Stimulated activated effector memory CD8-positive, alpha-beta T cell treated with anti-CD3 and anti-CD28 coated beads, Interleukin-12 subunit alpha, Interleukin-12 subunit beta, amount 100 ng/mL, for 72 hours (primary cell): ENCODE measurements around the gene TRIM56.
A peak's percentile ranks its signal among the peaks of the same experiment; 100 is the strongest.
"Not testable (repeated sequence)": the region's sequence is repeated elsewhere in the genome, so short reads cannot be mapped to it uniquely, and the experiment has no call there.

Experiments used
- ATAC-seq: fragments of 150-1000 bp; cut with Tn5 transposase; 2 replicates; pipeline ENCODE4 v1.10.0; 2021
- DNase-seq, 2 donors: peaks; one replicate each; pipeline ENCODE4 v3.0.0; 2021 to 2022; ENCODE audit warnings: low spot score in 2 of 2
- H3K27ac Mint-ChIP-seq: one replicate; pipeline ENCODE4 v1.8.0; 2022; ENCODE audit warnings: mild to moderate bottlenecking, mixed read lengths
- H3K36me3 Mint-ChIP-seq: one replicate; pipeline ENCODE4 v1.8.0; 2022; ENCODE audit warnings: mild to moderate bottlenecking, mixed read lengths
- H3K4me1 Mint-ChIP-seq: one replicate; pipeline ENCODE4 v1.8.0; 2022; ENCODE audit warnings: mixed read lengths
- H3K4me3 Mint-ChIP-seq: one replicate; pipeline ENCODE4 v1.8.0; 2022; ENCODE audit warnings: mild to moderate bottlenecking, mixed read lengths
- H3K9me3 Mint-ChIP-seq: one replicate; pipeline ENCODE4 v1.8.0; 2022; ENCODE audit warnings: mixed read lengths

The TRIM56 gene

GRCh38 chr7:101081432-101081831, 3.8 kb upstream of the TRIM56 start:
- Mint-ChIP-seq H3K36me3 (peaks cover 6% of the 10 kb centered on the region), H3K4me1 (peaks cover 16% of the 10 kb centered on the region), H3K27ac (no peak overlapping the region), H3K9me3 (no peaks in the 10 kb centered on the region), H3K4me3 (no peak overlapping the region)
- ATAC-seq (no peak), DNase-seq (no peak)

- Mint-ChIP-seq H3K36me3 (peaks cover 40% of the 10 kb centered on the region), H3K27ac (peak overlapping the region; percentile 94), H3K4me1 (peaks cover 27% of the 10 kb centered on the region), H3K9me3 (no peaks in the 10 kb centered on the region), H3K4me3 (peak overlapping the region; percentile 91)
- no peak for DNase-seq
- ATAC-seq, result no peak
These were observed 468 bp upstream of the TRIM56 start for GRCh38 chr7:101084865-101085161.

- Mint-ChIP-seq H3K9me3 (no peaks in the 10 kb centered on the region), H3K4me3 (peak overlapping the region; percentile 91), H3K36me3 (peaks cover 61% of the 10 kb centered on the region), H3K27ac (peak overlapping the region; percentile 94), H3K4me1 (peaks cover 38% of the 10 kb centered on the region)
- DNase-seq, result no peak
- ATAC-seq, result no peak
These were observed 2.2 kb downstream of the TRIM56 start for GRCh38 chr7:101087334-101088068.

GRCh38 chr7:101088069-101088425, 2.8 kb downstream of the TRIM56 start:
- DNase-seq (no peak), ATAC-seq (no peak)
- no peak overlapping the region for H3K4me3 Mint-ChIP-seq
- no peaks in the 10 kb centered on the region for H3K9me3 Mint-ChIP-seq
- H3K36me3 Mint-ChIP-seq, result peaks cover 61% of the 10 kb centered on the region
- H3K27ac Mint-ChIP-seq, result peak overlapping the region; percentile 37
- H3K4me1 Mint-ChIP-seq, result peaks cover 38% of the 10 kb centered on the region

- no peak for ATAC-seq
- no peak for DNase-seq
- Mint-ChIP-seq H3K36me3 (peaks cover 61% of the 10 kb centered on the region), H3K27ac (peak overlapping the region; percentile 37), H3K4me3 (no peak overlapping the region), H3K4me1 (peaks cover 38% of the 10 kb centered on the region), H3K9me3 (no peaks in the 10 kb centered on the region)
These were observed 3.7 kb downstream of the TRIM56 start for GRCh38 chr7:101088858-101089529.

- DNase-seq, result no peak
- no peak for ATAC-seq
- Mint-ChIP-seq H3K27ac (no peak overlapping the region), H3K4me3 (no peak overlapping the region), H3K36me3 (peaks cover 61% of the 10 kb centered on the region), H3K9me3 (no peaks in the 10 kb centered on the region), H3K4me1 (peaks cover 34% of the 10 kb centered on the region)
These were observed 4.6 kb downstream of the TRIM56 start for GRCh38 chr7:101089876-101090275.

GRCh38 chr7:101092266-101092905, 7.1 kb downstream of the TRIM56 start:
- DNase-seq, H3K9me3 Mint-ChIP-seq, H3K27ac Mint-ChIP-seq, H3K4me3 Mint-ChIP-seq, ATAC-seq: not testable (repeated sequence)
- H3K4me1 Mint-ChIP-seq, result peaks cover 33% of the 10 kb centered on the region
- peaks cover 46% of the 10 kb centered on the region for H3K36me3 Mint-ChIP-seq

GRCh38 chr7:101093906-101094305, 8.6 kb downstream of the TRIM56 start:
- Mint-ChIP-seq H3K4me1 (peaks cover 30% of the 10 kb centered on the region), H3K4me3 (no peak overlapping the region), H3K9me3 (no peaks in the 10 kb centered on the region), H3K27ac (no peak overlapping the region), H3K36me3 (peaks cover 31% of the 10 kb centered on the region)
- ATAC-seq, result no peak
- no peak for DNase-seq

- Mint-ChIP-seq H3K4me3 (no peak overlapping the region), H3K27ac (no peak overlapping the region), H3K36me3 (peaks cover 26% of the 10 kb centered on the region), H3K9me3 (no peaks in the 10 kb centered on the region), H3K4me1 (peaks cover 25% of the 10 kb centered on the region)
- ATAC-seq (no peak), DNase-seq (no peak)
These were observed 9.1 kb downstream of the TRIM56 start for GRCh38 chr7:101094376-101094775.

GRCh38 chr7:101094791-101095375, 9.6 kb downstream of the TRIM56 start:
- Mint-ChIP-seq H3K9me3 (no peaks in the 10 kb centered on the region), H3K4me1 (peaks cover 22% of the 10 kb centered on the region), H3K27ac (no peak overlapping the region), H3K4me3 (no peak overlapping the region), H3K36me3 (peaks cover 21% of the 10 kb centered on the region)
- ATAC-seq (peak; percentile 46), DNase-seq (no peak)

GRCh38 chr7:101096331-101096956, 11.2 kb downstream of the TRIM56 start:
- Mint-ChIP-seq H3K36me3 (peaks cover 5% of the 10 kb centered on the region), H3K9me3 (no peaks in the 10 kb centered on the region), H3K4me3 (no peak overlapping the region), H3K4me1 (peaks cover 21% of the 10 kb centered on the region), H3K27ac (no peak overlapping the region)
- ATAC-seq, result no peak
- DNase-seq, result no peak

- H3K9me3 Mint-ChIP-seq, result no peaks in the 10 kb centered on the region
- H3K4me3 Mint-ChIP-seq, result no peak overlapping the region
- H3K4me1 Mint-ChIP-seq, result peaks cover 21% of the 10 kb centered on the region
- peaks cover under 1% of the 10 kb centered on the region for H3K36me3 Mint-ChIP-seq
- DNase-seq (no peak), ATAC-seq (no peak)
- peak overlapping the region; percentile 52 for H3K27ac Mint-ChIP-seq
These were observed 11.7 kb downstream of the TRIM56 start for GRCh38 chr7:101096957-101097347.

- Mint-ChIP-seq H3K36me3 (no peaks in the 10 kb centered on the region), H3K4me3 (no peak overlapping the region), H3K4me1 (peaks cover 21% of the 10 kb centered on the region), H3K9me3 (no peaks in the 10 kb centered on the region), H3K27ac (peak overlapping the region; percentile 52)
- DNase-seq (no peak), ATAC-seq (no peak)
These were observed 12.3 kb downstream of the TRIM56 start for GRCh38 chr7:101097561-101097960.

GRCh38 chr7:101099969-101100781, 14.9 kb downstream of the TRIM56 start:
- no peaks in the 10 kb centered on the region for H3K9me3 Mint-ChIP-seq
- H3K4me1 Mint-ChIP-seq, result peaks cover 17% of the 10 kb centered on the region
- H3K36me3 Mint-ChIP-seq, result no peaks in the 10 kb centered on the region
- DNase-seq (peak; percentile 25 to 65), ATAC-seq (peak; percentile 97)
- H3K4me3 Mint-ChIP-seq, result no peak overlapping the region
- H3K27ac Mint-ChIP-seq, result peak overlapping the region; percentile 76
